Common myeloid progenitor, CD34-positive (primary cell): Measurements from ENCODE around the gene LRP1B.

Source experiments
- CTCF ChIA-PET: fragments of 350-600 bp; sonication (Branson Sonifier 250); formaldehyde crosslinking; loops from one replicate; lab custom pipeline; 2021; ENCODE audit warnings: antibody characterized with exemption; lab: Charles Lee
- POLR2A ChIA-PET: fragments of 350-600 bp; sonication (Branson Sonifier 250); formaldehyde crosslinking; loops from one replicate; lab custom pipeline; 2021; ENCODE audit warnings: antibody characterized with exemption; lab: Charles Lee
- DNase-seq, 3 donors: peaks; one replicate each; pipeline versions ENCODE4 v3.0.0 to v3.0.0-alpha.2; 2013
- H3K27ac ChIP-seq, 2 experiments: 1 replicate in 1 of 2; 2 replicates in 1 of 2; pipeline ENCODE4 v1.7.0; 2013; ENCODE audit warnings: inconsistent platforms in 2 of 2, low read length in 2 of 2, mild to moderate bottlenecking in 2 of 2, low read depth in 1 of 2, moderate library complexity in 1 of 2; ENCODE audit not compliant: severe bottlenecking in 2 of 2, insufficient read depth in 1 of 2, poor library complexity in 1 of 2
- H3K27me3 ChIP-seq, 5 experiments: replicated peaks in 2 of 5; 1 replicate in 3 of 5; 2 replicates in 2 of 5; pipeline versions ENCODE4 v1.6.1 to v1.7.0; 2013; ENCODE audit warnings: low read length in 4 of 5, mild to moderate bottlenecking in 2 of 5, moderate library complexity in 2 of 5, inconsistent platforms in 1 of 5; ENCODE audit not compliant: insufficient read depth in 5 of 5, control insufficient read depth in 4 of 5
- H3K36me3 ChIP-seq, 4 experiments: 1 replicate in 2 of 4; 2 replicates in 2 of 4; pipeline versions ENCODE4 v1.6.1 to v1.7.0; 2013; ENCODE audit warnings: low read length in 3 of 4, control low read depth in 1 of 4, mild to moderate bottlenecking in 1 of 4; ENCODE audit not compliant: control insufficient read depth in 4 of 4, insufficient read depth in 4 of 4
- H3K4me1 ChIP-seq, 4 experiments: 1 replicate in 3 of 4; 2 replicates in 1 of 4; pipeline versions ENCODE4 v1.6.1 to v1.7.1; 2013; ENCODE audit warnings: low read length in 3 of 4, mild to moderate bottlenecking in 3 of 4, control low read depth in 1 of 4, inconsistent platforms in 1 of 4, moderate library complexity in 1 of 4; ENCODE audit not compliant: control insufficient read depth in 4 of 4, insufficient read depth in 4 of 4; ENCODE audit errors: control extremely low read depth in 1 of 4
- H3K4me3 ChIP-seq, 7 experiments: 1 replicate in 4 of 7; 2 replicates in 3 of 7; pipeline versions ENCODE4 v1.5.1 to v1.7.0; 2013; ENCODE audit warnings: mild to moderate bottlenecking in 7 of 7, low read length in 6 of 7, moderate library complexity in 6 of 7, inconsistent platforms in 2 of 7, low read depth in 2 of 7, control low read depth in 1 of 7; ENCODE audit not compliant: insufficient read depth in 4 of 7, control insufficient read depth in 1 of 7; ENCODE audit errors: extremely low read depth in 1 of 7
- H3K9me3 ChIP-seq, 5 experiments: 1 replicate in 4 of 5; 2 replicates in 1 of 5; pipeline versions ENCODE4 v1.6.1 to v1.7.1; 2013; ENCODE audit warnings: low read length in 4 of 5, mild to moderate bottlenecking in 2 of 5, inconsistent platforms in 1 of 5, low read depth in 1 of 5, moderate library complexity in 1 of 5; ENCODE audit not compliant: control insufficient read depth in 4 of 5, insufficient read depth in 2 of 5; ENCODE audit errors: control extremely low read depth in 1 of 5
- WGBS: methylation state at CpG from one replicate; pipeline ENCODE4 v1.1.5; 2013; ENCODE audit not compliant: insufficient coverage; 5-methylcytosine and 5-hydroxymethylcytosine counted together

LRP1B gene

DNA sequence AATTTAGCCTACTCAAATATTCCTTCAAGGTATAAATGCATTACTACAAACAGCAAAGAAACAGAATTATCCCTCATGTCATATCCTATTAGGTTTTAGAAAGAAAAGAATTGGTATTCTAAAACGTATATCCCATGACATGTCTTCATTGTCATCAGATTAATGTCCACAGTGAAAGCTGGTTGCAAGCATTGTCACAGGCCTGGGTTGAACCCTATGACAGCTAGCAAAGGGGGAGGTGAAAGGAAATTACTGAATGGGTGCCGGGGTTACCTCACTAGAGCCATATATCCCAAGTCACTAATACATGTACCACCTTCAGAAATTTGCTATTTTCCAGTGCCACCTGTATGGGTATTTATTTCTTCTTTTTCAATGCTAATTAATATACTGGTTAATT, 1720.1 kb downstream of the LRP1B start:
- DNase-seq = no peak
- no peak overlapping the region for H3K4me3 ChIP-seq
- no peaks in the 10 kb centered on the region for H3K4me1 ChIP-seq
- ChIA-PET CTCF (no interaction called here), POLR2A (interaction anchor here (0.7 kb wide), 1 partner anchor 9 kb away, joined by 3 read pairs; no protein-coding TSS in a partner anchor)
- H3K27ac ChIP-seq = no peak overlapping the region
- H3K9me3 ChIP-seq = peaks cover 0 to 2% (median 0%) of the 10 kb centered on the region in 5 experiments
- no CpG with 5 or more reads among the region's 2 CpGs for WGBS
- H3K27me3 ChIP-seq = no peaks in the 10 kb centered on the region
- no peaks in the 10 kb centered on the region for H3K36me3 ChIP-seq

DNA sequence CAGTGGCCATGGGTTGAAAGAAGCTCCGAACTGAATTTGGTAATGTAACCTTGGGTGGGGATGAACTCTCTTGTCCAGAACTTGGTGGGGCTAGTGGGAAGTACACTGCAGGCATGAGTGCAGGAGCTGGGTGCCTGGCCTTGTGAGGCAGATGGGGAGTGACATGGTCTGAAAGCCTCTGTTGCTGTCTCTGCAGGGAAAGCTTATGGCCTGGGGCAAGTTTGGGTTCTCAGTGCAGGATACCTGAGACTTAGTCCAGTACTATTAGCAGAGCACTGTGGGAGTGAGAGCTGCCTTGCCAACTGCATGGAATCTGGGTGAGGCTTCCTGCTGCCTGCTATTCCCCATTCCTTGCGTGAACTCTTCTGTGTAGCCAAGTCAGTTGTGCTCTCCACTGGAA, 1729.8 kb downstream of the LRP1B start:
- H3K9me3 ChIP-seq = peaks cover 0 to 4% (median 0%) of the 10 kb centered on the region in 5 experiments
- H3K36me3 ChIP-seq = no peaks in the 10 kb centered on the region
- POLR2A ChIA-PET = no interaction called here
- no peaks in the 10 kb centered on the region for H3K4me1 ChIP-seq
- no peak overlapping the region for H3K4me3 ChIP-seq
- H3K27ac ChIP-seq = no peak overlapping the region
- CTCF ChIA-PET = interaction anchor here (0.6 kb wide), 1 partner anchor 1421 kb away, joined by 3 read pairs; no protein-coding TSS in a partner anchor
- WGBS = 100% methylated on average over 1 of the region's 2 CpGs
- no peaks in the 10 kb centered on the region for H3K27me3 ChIP-seq
- DNase-seq = no peak

DNA sequence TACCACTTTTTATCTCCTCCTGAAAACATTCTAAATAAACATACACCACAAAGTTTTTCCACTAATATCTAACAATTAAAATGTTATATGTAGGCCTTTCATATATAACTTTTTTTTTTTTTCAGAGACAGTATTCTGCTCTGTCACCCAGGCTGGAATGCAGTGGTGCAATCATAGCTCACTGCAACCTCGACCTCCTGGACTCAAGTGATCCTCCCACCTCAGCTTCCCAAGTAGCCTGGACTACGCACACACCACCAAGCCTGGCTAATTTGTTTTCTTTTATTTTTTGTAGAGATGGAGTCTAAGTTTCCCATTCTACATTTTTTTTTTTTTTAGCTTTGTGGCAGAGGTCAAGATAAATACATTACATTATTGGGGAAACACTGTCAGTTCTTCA, 1738.0 kb downstream of the LRP1B start:
- DNase-seq = no peak
- H3K4me1 ChIP-seq = no peaks in the 10 kb centered on the region
- H3K4me3 ChIP-seq = no peak overlapping the region
- no peaks in the 10 kb centered on the region for H3K36me3 ChIP-seq
- ChIA-PET POLR2A (no interaction called here), CTCF (no interaction called here)
- no peak overlapping the region for H3K27ac ChIP-seq
- no peaks in the 10 kb centered on the region for H3K9me3 ChIP-seq
- no CpG with 5 or more reads among the region's 2 CpGs for WGBS
- no peaks in the 10 kb centered on the region for H3K27me3 ChIP-seq

DNA sequence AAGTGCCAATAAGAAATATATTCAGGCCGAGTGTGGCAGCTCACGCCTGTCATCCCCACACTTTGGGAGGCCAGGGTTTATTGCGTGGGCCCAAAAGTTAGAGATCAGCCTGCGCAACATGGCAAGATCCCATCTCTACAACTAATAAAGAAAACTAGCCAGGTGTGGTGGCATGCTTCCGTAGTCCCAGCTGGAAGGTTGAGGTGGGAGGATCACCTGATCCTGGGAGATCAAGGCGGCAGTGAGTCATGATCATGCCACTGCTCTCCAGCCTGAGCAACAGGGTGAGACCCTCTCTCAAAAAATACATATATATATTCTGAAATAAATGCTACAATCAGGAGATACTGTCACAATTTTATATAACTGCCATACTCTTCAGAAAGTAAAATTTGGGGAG, 1745.9 kb downstream of the LRP1B start:
- ChIA-PET POLR2A (no interaction called here), CTCF (no interaction called here)
- no peaks in the 10 kb centered on the region for H3K27me3 ChIP-seq
- H3K36me3 ChIP-seq = no peaks in the 10 kb centered on the region
- H3K27ac ChIP-seq = no peak overlapping the region
- no peak for DNase-seq
- H3K9me3 ChIP-seq = no peaks in the 10 kb centered on the region
- no peak overlapping the region for H3K4me3 ChIP-seq
- H3K4me1 ChIP-seq = no peaks in the 10 kb centered on the region
- 100% methylated on average over 3 of the region's 6 CpGs for WGBS

DNA sequence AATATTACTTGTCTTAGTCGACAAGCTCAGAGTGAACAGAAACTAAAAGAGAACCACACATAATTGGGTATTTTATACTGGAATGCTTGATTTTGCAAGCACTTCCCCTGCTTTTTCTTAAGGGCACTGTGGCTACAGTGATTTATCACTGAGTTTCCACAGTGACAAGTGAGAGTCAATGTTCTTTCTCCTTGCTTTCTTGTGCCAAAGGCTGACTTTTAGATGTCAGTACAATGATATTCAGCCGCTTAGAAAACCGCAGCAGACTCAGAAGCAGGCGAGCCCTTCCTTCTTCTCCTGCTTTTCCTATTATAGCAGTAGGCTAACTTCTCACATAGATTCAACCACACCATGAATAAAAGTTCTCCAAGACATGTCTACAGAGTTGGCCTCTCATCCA, 1747.0 kb downstream of the LRP1B start:
- 67% methylated on average over 3 of the region's 4 CpGs for WGBS
- Histone ChIP-seq H3K4me1 (no peaks in the 10 kb centered on the region), H3K4me3 (no peak overlapping the region), H3K9me3 (no peaks in the 10 kb centered on the region), H3K27ac (no peak overlapping the region), H3K36me3 (no peaks in the 10 kb centered on the region), H3K27me3 (no peaks in the 10 kb centered on the region)
- CTCF ChIA-PET = no interaction called here
- DNase-seq = no peak
- POLR2A ChIA-PET = no interaction called here

DNA sequence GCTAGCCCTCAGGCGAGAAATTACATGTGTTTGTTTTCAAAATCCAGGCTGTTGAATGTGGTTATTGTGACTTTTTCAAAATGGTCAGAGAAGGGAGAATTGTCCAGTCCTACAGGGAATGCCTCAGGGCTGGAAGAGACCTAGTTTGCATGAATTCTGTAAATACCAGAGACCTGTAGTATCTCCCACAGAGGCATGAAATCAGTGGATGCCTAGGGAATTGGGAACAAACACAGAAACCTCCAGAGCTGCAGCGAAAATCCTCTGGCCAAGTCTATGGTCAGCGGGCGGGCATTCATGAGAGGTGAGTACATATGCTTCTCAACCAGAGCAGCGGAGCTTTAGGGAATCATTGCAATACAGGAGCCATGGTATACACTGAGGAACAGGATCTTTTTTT, 1754.1 kb downstream of the LRP1B start:
- CTCF ChIA-PET = interaction anchor here (1.2 kb wide), 1 partner anchor 18 kb away, joined by 3 read pairs; no protein-coding TSS in a partner anchor
- Histone ChIP-seq H3K9me3 (no peaks in the 10 kb centered on the region), H3K27ac (no peak overlapping the region), H3K36me3 (no peaks in the 10 kb centered on the region), H3K27me3 (no peaks in the 10 kb centered on the region), H3K4me1 (no peaks in the 10 kb centered on the region), H3K4me3 (no peak overlapping the region)
- WGBS = 94% methylated on average over 4 of the region's 5 CpGs
- DNase-seq = no peak
- POLR2A ChIA-PET = no interaction called here

DNA sequence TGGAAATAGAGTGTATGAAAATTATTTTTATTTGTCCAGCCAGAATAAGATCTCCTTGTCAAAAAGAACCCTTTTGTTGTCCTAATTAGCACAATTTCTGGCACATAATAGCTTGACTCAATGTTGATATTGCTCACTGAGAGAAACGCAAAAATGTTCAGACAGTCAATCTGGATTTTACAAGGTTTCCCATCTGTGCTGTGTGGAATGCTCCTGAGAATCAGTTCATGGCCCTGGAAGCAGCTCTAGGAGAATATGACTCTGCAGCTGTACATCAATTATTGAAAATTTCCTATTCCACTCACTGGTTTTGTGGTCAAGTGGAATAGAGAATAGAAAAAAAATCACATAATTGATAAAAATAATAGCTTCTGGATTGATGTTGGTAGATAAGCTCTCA, 1767.7 kb downstream of the LRP1B start:
- no peak for DNase-seq
- CTCF ChIA-PET = no interaction called here
- POLR2A ChIA-PET = no interaction called here
- 100% methylated on average over 1 of the region's 1 CpG for WGBS
- H3K27ac ChIP-seq = no peak overlapping the region
- no peaks in the 10 kb centered on the region for H3K9me3 ChIP-seq
- H3K36me3 ChIP-seq = no peaks in the 10 kb centered on the region
- no peaks in the 10 kb centered on the region for H3K27me3 ChIP-seq
- H3K4me1 ChIP-seq = no peaks in the 10 kb centered on the region
- no peak overlapping the region for H3K4me3 ChIP-seq
